Cardiac fibroblast (primary cell): ENCODE data around the gene ALOX5.

Experiments
- DNase-seq, 2 donors: peaks; one replicate each; pipeline versions ENCODE4 v3.0.0 to v3.0.0-alpha.2; 2010; ENCODE audit warnings: low read depth in 2 of 2
- H3K4me3 ChIP-seq, 2 donors: replicated peaks in 1 of 2; 1 replicate in 1 of 2; 2 replicates in 1 of 2; pipeline ENCODE4 v1.5.1; 2011; ENCODE audit warnings: low read depth in 2 of 2, low read length in 2 of 2, mild to moderate bottlenecking in 2 of 2, moderate library complexity in 1 of 2
- CTCF ChIP-seq: IDR thresholded peaks from one replicate; pipeline ENCODE4 v1.5.1; 2011; ENCODE audit warnings: low read depth, mild to moderate bottlenecking, low read length, inconsistent platforms

The ALOX5 gene

GRCh38 chr10:45454262-45454661, 80.2 kb downstream of the ALOX5 start:
- peak in 1 of 2 donors; percentile 13 for DNase-seq
- no peak for TF ChIP-seq CTCF
- no peak overlapping the region for H3K4me3 ChIP-seq

GRCh38 chr10:45454859-45455258, 80.8 kb downstream of the ALOX5 start:
- H3K4me3 ChIP-seq, result no peak overlapping the region
- TF ChIP-seq CTCF, result no peak
- no peak for DNase-seq

- TF ChIP-seq CTCF, result no peak
- DNase-seq, result no peak
- H3K4me3 ChIP-seq, result no peak overlapping the region
Observed at GRCh38 chr10:45456233-45456632, 82.2 kb downstream of the ALOX5 start.

- no peak overlapping the region for H3K4me3 ChIP-seq
- no peak for DNase-seq
- TF ChIP-seq CTCF, result no peak
Observed at GRCh38 chr10:45456822-45457221, 82.8 kb downstream of the ALOX5 start.

GRCh38 chr10:45457487-45457886, 83.5 kb downstream of the ALOX5 start:
- no peak for TF ChIP-seq CTCF
- no peak for DNase-seq

GRCh38 chr10:45460235-45460878, 86.3 kb downstream of the ALOX5 start:
- no peak for TF ChIP-seq CTCF
- no peak for DNase-seq
- H3K4me3 ChIP-seq, result no peak overlapping the region

More at GRCh38 chr10:45457487-45457886, 83.5 kb downstream of the ALOX5 start:
- no peak overlapping the region for H3K4me3 ChIP-seq

- H3K4me3 ChIP-seq, result no peak overlapping the region
- DNase-seq, result no peak
- no peak for TF ChIP-seq CTCF
Observed at GRCh38 chr10:45461034-45461433, 87.0 kb downstream of the ALOX5 start.
